Glutamatergic neuron (in vitro differentiated cells): Measurements from ENCODE around the gene BCLAF3. TPM values are rescaled to one million over a fixed set of nuclear protein-coding genes. Genes with fewer than 3 reads are reported as not detected.

Experiments used
- DNase-seq: peaks from one replicate; pipeline ENCODE4 v3.0.0; 2022
- H3K27ac Mint-ChIP-seq: one replicate; pipeline ENCODE4 v1.8.0; 2020; ENCODE audit warnings: mild to moderate bottlenecking, mixed read lengths, inconsistent platforms; ENCODE audit not compliant: unreplicated experiment
- H3K27me3 Mint-ChIP-seq: one replicate; pipeline ENCODE4 v1.8.0; 2020; ENCODE audit warnings: mild to moderate bottlenecking, moderate library complexity, mixed read lengths, inconsistent platforms; ENCODE audit not compliant: unreplicated experiment
- H3K36me3 Mint-ChIP-seq: one replicate; pipeline ENCODE4 v1.8.0; 2020; ENCODE audit warnings: mild to moderate bottlenecking, mixed read lengths, inconsistent platforms; ENCODE audit not compliant: unreplicated experiment
- H3K4me1 Mint-ChIP-seq: one replicate; pipeline ENCODE4 v1.8.0; 2020; ENCODE audit warnings: mild to moderate bottlenecking, low read depth, mixed read lengths, inconsistent platforms; ENCODE audit not compliant: unreplicated experiment
- H3K4me3 Mint-ChIP-seq: one replicate; pipeline ENCODE4 v1.8.0; 2020; ENCODE audit warnings: mild to moderate bottlenecking, mixed read lengths, inconsistent platforms; ENCODE audit not compliant: unreplicated experiment
- H3K9me3 Mint-ChIP-seq: one replicate; pipeline ENCODE4 v1.8.0; 2020; ENCODE audit warnings: mild to moderate bottlenecking, moderate library complexity, mixed read lengths, inconsistent platforms; ENCODE audit not compliant: unreplicated experiment
- CTCF ChIP-seq: fragments of 200-600 bp; sonication (generic); IDR thresholded peaks from one replicate; pipeline ENCODE4 v1.5.0; 2021; ENCODE audit not compliant: partially characterized antibody, unreplicated experiment
- total RNA-seq: library from RNA; stranded (reverse); fragmentation: NEBNext Ultra II Directional; extraction: Animal tissue kit (Norgen Biotek cat#: 25700); gene quantifications from one replicate; pipeline ENCODE4 v1.2.1, GENCODE V29; 2021; ENCODE audit not compliant: unreplicated experiment

BCLAF3 gene
- total RNA-seq, 1 donor from 2014 or later, result 22.3 TPM

- no peaks in the 10 kb centered on the region for H3K36me3 Mint-ChIP-seq
- no peaks in the 10 kb centered on the region for H3K9me3 Mint-ChIP-seq
- peaks cover 1% of the 10 kb centered on the region for H3K27me3 Mint-ChIP-seq
- H3K4me3 Mint-ChIP-seq, result no peak overlapping the region
- no peaks in the 10 kb centered on the region for H3K4me1 Mint-ChIP-seq
- TF ChIP-seq CTCF, result no peak
- no peak overlapping the region for H3K27ac Mint-ChIP-seq
- no peak for DNase-seq
Measured at GRCh38 chrX:19960913-19961312, 29.9 kb downstream of the BCLAF3 start.

- no peaks in the 10 kb centered on the region for H3K36me3 Mint-ChIP-seq
- no peak overlapping the region for H3K27ac Mint-ChIP-seq
- H3K4me1 Mint-ChIP-seq, result no peaks in the 10 kb centered on the region
- no peaks in the 10 kb centered on the region for H3K9me3 Mint-ChIP-seq
- TF ChIP-seq CTCF, result no peak
- no peak overlapping the region for H3K4me3 Mint-ChIP-seq
- no peak for DNase-seq
- peaks cover 1% of the 10 kb centered on the region for H3K27me3 Mint-ChIP-seq
Measured at GRCh38 chrX:19958552-19959486, 32.0 kb downstream of the BCLAF3 start.

GRCh38 chrX:19956923-19957322 is 33.9 kb downstream of the BCLAF3 start:
- Mint-ChIP-seq H3K36me3 (no peaks in the 10 kb centered on the region), H3K27ac (no peak overlapping the region), H3K4me1 (no peaks in the 10 kb centered on the region), H3K9me3 (no peaks in the 10 kb centered on the region), H3K4me3 (no peak overlapping the region), H3K27me3 (peaks cover 1% of the 10 kb centered on the region)
- no peak for TF ChIP-seq CTCF
- DNase-seq, result no peak

GRCh38 chrX:19956306-19956705 is 34.6 kb downstream of the BCLAF3 start:
- no peak for TF ChIP-seq CTCF
- Mint-ChIP-seq H3K27me3 (peaks cover 1% of the 10 kb centered on the region), H3K36me3 (no peaks in the 10 kb centered on the region), H3K4me3 (no peak overlapping the region), H3K4me1 (no peaks in the 10 kb centered on the region), H3K27ac (no peak overlapping the region), H3K9me3 (no peaks in the 10 kb centered on the region)
- DNase-seq, result no peak

- no peak for DNase-seq
- Mint-ChIP-seq H3K4me1 (no peaks in the 10 kb centered on the region), H3K4me3 (no peak overlapping the region), H3K36me3 (no peaks in the 10 kb centered on the region), H3K27ac (no peak overlapping the region), H3K27me3 (peaks cover 1% of the 10 kb centered on the region), H3K9me3 (no peaks in the 10 kb centered on the region)
- no peak for TF ChIP-seq CTCF
Measured at GRCh38 chrX:19955306-19955705, 35.6 kb downstream of the BCLAF3 start.
